Jurkat, Clone E6-1 (cell line): ENCODE data around the gene PRPF40A. TPM values are rescaled to one million over a fixed set of nuclear protein-coding genes. Genes with fewer than 3 reads are reported as not detected.
A peak's percentile ranks its signal among the peaks of the same experiment; 100 is the strongest.
"Not testable (repeated sequence)": the region's sequence is repeated elsewhere in the genome, so short reads cannot be mapped to it uniquely, and the experiment has no call there.

Source experiments
- DNase-seq: peaks from one replicate; pipeline ENCODE4 v3.0.0-alpha.2; 2011; ENCODE audit warnings: low read depth, low spot score
- H3K4me3 ChIP-seq: 2 replicates; pipeline ENCODE4 v1.5.1; 2011; ENCODE audit warnings: mild to moderate bottlenecking, low read length, control low read depth, moderate library complexity
- polyA plus RNA-seq: library from polyadenylated mRNA; unstranded; fragments of >200 nt; gene quantifications from one replicate; pipeline ENCODE4 v1.2.1, GENCODE V29; 2012; ENCODE audit warnings: missing spikeins; ENCODE audit not compliant: insufficient read length, insufficient read depth

PRPF40A gene
- 66.6 TPM for polyA plus RNA-seq

- peak; percentile 97 for DNase-seq
- peak within 1 kb of the TSS; percentile 90 for H3K4me3 ChIP-seq
Measured at GRCh38 chr2:152717228-152718075, at the start of gene PRPF40A. Gene PRPF40A, minus strand, starts transcription at chr2:152717461. Its CDS starts 22 bp downstream, at chr2:152717439.

- no peak for DNase-seq
- no peak overlapping the region for H3K4me3 ChIP-seq
Measured at GRCh38 chr2:152766928-152767327, 49.7 kb upstream of the PRPF40A start.

GRCh38 chr2:152763651-152764050 is 46.4 kb upstream of the PRPF40A start:
- H3K4me3 ChIP-seq: no peak overlapping the region
- no peak for DNase-seq

- not testable (repeated sequence) for DNase-seq
Measured at GRCh38 chr2:152763208-152763607, 45.9 kb upstream of the PRPF40A start.

GRCh38 chr2:152762202-152762601 is 44.9 kb upstream of the PRPF40A start:
- DNase-seq: no peak
- no peak overlapping the region for H3K4me3 ChIP-seq

More at GRCh38 chr2:152763208-152763607, 45.9 kb upstream of the PRPF40A start:
- H3K4me3 ChIP-seq: not testable (repeated sequence)

GRCh38 chr2:152761214-152761613 is 44.0 kb upstream of the PRPF40A start:
- DNase-seq: no peak
- no peak overlapping the region for H3K4me3 ChIP-seq

- no peak for DNase-seq
- H3K4me3 ChIP-seq: no peak overlapping the region
Measured at GRCh38 chr2:152759290-152760072, 42.2 kb upstream of the PRPF40A start.

GRCh38 chr2:152755029-152755428 is 37.8 kb upstream of the PRPF40A start:
- DNase-seq: no peak
- H3K4me3 ChIP-seq: no peak overlapping the region

- not testable (repeated sequence) for DNase-seq, H3K4me3 ChIP-seq
Measured at GRCh38 chr2:152747751-152748150, 30.5 kb upstream of the PRPF40A start.

- H3K4me3 ChIP-seq: no peak overlapping the region
- DNase-seq: peak; percentile 11
Measured at GRCh38 chr2:152743002-152743401, 25.7 kb upstream of the PRPF40A start.

GRCh38 chr2:152740743-152741328 is 23.6 kb upstream of the PRPF40A start:
- no peak overlapping the region for H3K4me3 ChIP-seq
- peak; percentile 64 for DNase-seq

GRCh38 chr2:152739705-152740104 is 22.4 kb upstream of the PRPF40A start:
- DNase-seq, H3K4me3 ChIP-seq: not testable (repeated sequence)

- no peak overlapping the region for H3K4me3 ChIP-seq
- DNase-seq: no peak
Measured at GRCh38 chr2:152738438-152738837, 21.2 kb upstream of the PRPF40A start.

GRCh38 chr2:152737509-152737908 is 20.2 kb upstream of the PRPF40A start:
- H3K4me3 ChIP-seq, DNase-seq: not testable (repeated sequence)

GRCh38 chr2:152730591-152731333 is 13.5 kb upstream of the PRPF40A start:
- no peak overlapping the region for H3K4me3 ChIP-seq
- DNase-seq: peak; percentile 90

GRCh38 chr2:152729844-152730243 is 12.6 kb upstream of the PRPF40A start:
- no peak overlapping the region for H3K4me3 ChIP-seq
- no peak for DNase-seq

- H3K4me3 ChIP-seq: no peak overlapping the region
- DNase-seq: no peak
Measured at GRCh38 chr2:152723918-152724317, 6.7 kb upstream of the PRPF40A start.

GRCh38 chr2:152722639-152723038 is 5.4 kb upstream of the PRPF40A start:
- not testable (repeated sequence) for DNase-seq, H3K4me3 ChIP-seq

GRCh38 chr2:152720794-152721193 is 3.5 kb upstream of the PRPF40A start:
- H3K4me3 ChIP-seq: no peak overlapping the region
- no peak for DNase-seq
